Measurements from ENCODE around the gene SIRT7.
"Not testable (repeated sequence)": the region's sequence is repeated elsewhere in the genome, so short reads cannot be mapped to it uniquely, and the experiment has no call there.

Gene SIRT7

GRCh38 chr17:81957691-81958432 lies 39.9 kb upstream of the SIRT7 start:
- H3K9me3 Mint-ChIP-seq = no peaks in the 10 kb centered on the region
- H3K4me1 Mint-ChIP-seq = peaks cover 4% of the 10 kb centered on the region
- H3K27ac Mint-ChIP-seq = no peak overlapping the region
- no peak for ATAC-seq
- H3K27me3 Mint-ChIP-seq = peaks cover 16% of the 10 kb centered on the region
- no peaks in the 10 kb centered on the region for H3K36me3 Mint-ChIP-seq (ENCODE audit: low read depth)
- DNase-seq = no peak
- no peak overlapping the region for H3K4me3 Mint-ChIP-seq

GRCh38 chr17:81956607-81957589 lies 38.9 kb upstream of the SIRT7 start:
- no peaks in the 10 kb centered on the region for H3K9me3 Mint-ChIP-seq
- H3K36me3 Mint-ChIP-seq (ENCODE audit: low read depth) = no peaks in the 10 kb centered on the region
- ATAC-seq (no peak), DNase-seq (no peak)
- no peak overlapping the region for H3K27ac Mint-ChIP-seq
- H3K4me3 Mint-ChIP-seq = no peak overlapping the region
- peaks cover 4% of the 10 kb centered on the region for H3K4me1 Mint-ChIP-seq
- peaks cover 10% of the 10 kb centered on the region for H3K27me3 Mint-ChIP-seq

DNA sequence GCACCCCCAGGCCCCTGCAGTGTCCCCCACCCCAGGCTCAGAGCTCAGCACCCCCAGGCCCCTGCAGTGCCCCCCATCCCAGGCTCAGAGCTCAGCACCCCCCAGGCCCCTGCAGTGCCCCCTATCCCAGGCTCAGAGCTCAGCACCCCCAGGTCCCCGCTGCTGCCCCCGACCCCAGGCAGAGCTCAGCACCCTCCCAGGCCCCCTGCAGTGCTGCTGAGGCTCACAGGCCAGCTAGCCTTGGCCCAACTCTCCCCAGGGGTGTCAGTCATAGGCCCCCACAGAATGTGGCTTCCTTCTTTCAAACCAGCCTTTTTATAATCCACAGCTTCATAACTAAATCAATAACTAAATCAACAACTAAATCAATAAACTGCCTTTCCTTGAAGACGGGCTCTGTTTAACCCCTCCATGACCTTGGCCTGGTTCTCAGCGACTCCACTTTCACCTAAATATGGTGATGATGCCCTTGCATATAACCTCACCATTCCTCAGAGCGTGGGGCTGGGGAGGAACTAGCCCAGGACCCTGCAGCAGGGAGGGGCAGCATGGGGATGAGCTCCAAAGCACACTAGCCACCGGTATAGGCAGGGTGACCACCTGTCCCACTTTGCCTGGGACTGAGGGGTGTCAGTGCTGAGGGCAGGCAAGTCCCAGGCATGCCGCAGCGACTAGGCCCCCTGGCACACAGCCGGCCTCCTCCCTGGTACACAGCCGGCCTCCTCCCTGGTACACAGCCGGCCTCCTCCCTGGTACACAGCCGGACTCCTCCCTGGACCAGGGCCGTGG lies 38.0 kb upstream of the SIRT7 start:
- peaks cover 10% of the 10 kb centered on the region for H3K27me3 Mint-ChIP-seq
- DNase-seq (no peak), ATAC-seq (no peak)
- no peaks in the 10 kb centered on the region for H3K9me3 Mint-ChIP-seq
- no peaks in the 10 kb centered on the region for H3K36me3 Mint-ChIP-seq (ENCODE audit: low read depth)
- H3K4me1 Mint-ChIP-seq = peaks cover 4% of the 10 kb centered on the region
- H3K4me3 Mint-ChIP-seq = no peak overlapping the region
- no peak overlapping the region for H3K27ac Mint-ChIP-seq

DNA sequence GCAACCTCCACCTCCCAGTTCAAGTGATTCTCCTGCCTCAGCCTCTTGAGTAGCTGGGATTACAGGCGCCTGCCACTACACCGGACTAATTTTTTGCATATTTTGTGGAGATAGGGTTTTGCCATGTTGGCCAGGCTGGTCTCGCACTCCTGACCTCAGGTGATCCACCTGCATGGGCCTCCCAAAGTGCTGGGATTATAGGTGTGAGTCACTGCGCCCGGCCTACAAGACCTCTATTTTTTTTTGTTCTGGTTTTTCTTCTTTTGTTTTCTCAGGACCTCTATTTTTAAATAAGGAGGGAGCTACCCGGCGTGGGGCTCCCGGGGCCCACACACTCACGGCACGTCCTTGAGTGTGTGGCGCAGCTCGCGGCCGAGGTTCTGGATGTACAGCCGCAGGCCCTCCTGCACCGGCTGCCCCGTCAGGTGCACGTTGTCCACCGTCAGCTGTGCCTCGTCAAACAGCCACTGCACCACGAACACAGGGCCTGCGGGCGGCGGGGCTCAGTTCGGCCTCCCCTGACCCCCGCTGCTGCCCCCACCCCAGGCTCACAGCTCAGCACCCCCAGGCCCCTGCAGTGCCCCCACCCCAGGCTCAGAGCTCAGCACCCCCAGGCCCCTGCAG lies 37.2 kb upstream of the SIRT7 start:
- H3K36me3 Mint-ChIP-seq (ENCODE audit: low read depth) = no peaks in the 10 kb centered on the region
- no peak for DNase-seq
- H3K27me3 Mint-ChIP-seq = peaks cover 10% of the 10 kb centered on the region
- H3K9me3 Mint-ChIP-seq = no peaks in the 10 kb centered on the region
- H3K4me3 Mint-ChIP-seq = no peak overlapping the region
- no peak for ATAC-seq
- H3K4me1 Mint-ChIP-seq = peaks cover 4% of the 10 kb centered on the region
- no peak overlapping the region for H3K27ac Mint-ChIP-seq

GRCh38 chr17:81954131-81955057 lies 36.4 kb upstream of the SIRT7 start:
- H3K9me3 Mint-ChIP-seq = no peaks in the 10 kb centered on the region
- no peak for ATAC-seq
- no peak for DNase-seq
- H3K27ac Mint-ChIP-seq = no peak overlapping the region
- H3K27me3 Mint-ChIP-seq = peaks cover 10% of the 10 kb centered on the region
- no peak overlapping the region for H3K4me3 Mint-ChIP-seq
- H3K36me3 Mint-ChIP-seq (ENCODE audit: low read depth) = no peaks in the 10 kb centered on the region
- H3K4me1 Mint-ChIP-seq = peaks cover 4% of the 10 kb centered on the region

DNA sequence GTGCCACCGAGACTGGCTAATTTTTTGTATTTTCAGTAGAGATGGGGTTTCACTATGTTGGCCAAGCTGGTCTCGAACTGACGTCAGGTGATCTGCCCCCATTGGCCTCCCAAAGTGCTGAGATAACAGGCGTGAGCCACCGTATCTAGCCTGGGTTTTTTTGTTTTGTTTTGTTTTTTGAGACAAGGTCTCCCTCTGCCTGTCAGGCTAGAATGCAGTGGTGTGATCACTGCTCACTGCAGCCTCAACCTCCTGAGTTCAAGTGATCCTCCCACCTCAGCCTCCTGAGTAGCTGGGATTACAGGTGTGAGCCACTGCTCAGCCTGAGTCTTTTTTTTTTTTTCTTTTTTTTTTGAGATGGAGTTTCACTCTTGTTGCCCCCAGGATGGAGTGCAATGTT lies 35.5 kb upstream of the SIRT7 start:
- H3K27ac Mint-ChIP-seq; H3K36me3 Mint-ChIP-seq (ENCODE audit: low read depth); H3K4me1 Mint-ChIP-seq; H3K27me3 Mint-ChIP-seq; ATAC-seq; DNase-seq; H3K9me3 Mint-ChIP-seq; H3K4me3 Mint-ChIP-seq: not testable (repeated sequence)

DNA sequence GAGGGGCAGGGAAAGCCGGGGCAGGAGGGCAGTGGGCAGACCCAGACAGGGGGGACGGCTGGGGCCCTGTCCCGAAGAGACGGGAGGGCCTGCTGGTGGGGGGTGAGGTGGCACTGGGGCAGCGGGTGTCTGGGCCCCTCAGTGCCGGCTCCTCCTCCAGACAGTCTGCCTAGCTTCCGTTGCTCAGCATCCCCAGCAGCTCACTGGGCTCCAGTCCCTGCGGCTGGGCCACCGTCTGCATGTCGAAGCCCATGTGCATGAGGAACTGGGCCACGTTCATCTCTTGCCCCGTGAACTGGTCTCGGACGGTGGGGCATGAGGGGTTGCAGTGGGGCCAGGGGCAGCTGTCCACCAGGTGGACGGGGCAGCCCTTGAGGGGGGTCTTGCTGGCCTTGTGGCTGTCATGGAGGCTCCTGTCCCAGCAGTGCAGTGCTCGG lies 34.8 kb upstream of the SIRT7 start:
- H3K9me3 Mint-ChIP-seq = no peaks in the 10 kb centered on the region
- no peak overlapping the region for H3K27ac Mint-ChIP-seq

DNA sequence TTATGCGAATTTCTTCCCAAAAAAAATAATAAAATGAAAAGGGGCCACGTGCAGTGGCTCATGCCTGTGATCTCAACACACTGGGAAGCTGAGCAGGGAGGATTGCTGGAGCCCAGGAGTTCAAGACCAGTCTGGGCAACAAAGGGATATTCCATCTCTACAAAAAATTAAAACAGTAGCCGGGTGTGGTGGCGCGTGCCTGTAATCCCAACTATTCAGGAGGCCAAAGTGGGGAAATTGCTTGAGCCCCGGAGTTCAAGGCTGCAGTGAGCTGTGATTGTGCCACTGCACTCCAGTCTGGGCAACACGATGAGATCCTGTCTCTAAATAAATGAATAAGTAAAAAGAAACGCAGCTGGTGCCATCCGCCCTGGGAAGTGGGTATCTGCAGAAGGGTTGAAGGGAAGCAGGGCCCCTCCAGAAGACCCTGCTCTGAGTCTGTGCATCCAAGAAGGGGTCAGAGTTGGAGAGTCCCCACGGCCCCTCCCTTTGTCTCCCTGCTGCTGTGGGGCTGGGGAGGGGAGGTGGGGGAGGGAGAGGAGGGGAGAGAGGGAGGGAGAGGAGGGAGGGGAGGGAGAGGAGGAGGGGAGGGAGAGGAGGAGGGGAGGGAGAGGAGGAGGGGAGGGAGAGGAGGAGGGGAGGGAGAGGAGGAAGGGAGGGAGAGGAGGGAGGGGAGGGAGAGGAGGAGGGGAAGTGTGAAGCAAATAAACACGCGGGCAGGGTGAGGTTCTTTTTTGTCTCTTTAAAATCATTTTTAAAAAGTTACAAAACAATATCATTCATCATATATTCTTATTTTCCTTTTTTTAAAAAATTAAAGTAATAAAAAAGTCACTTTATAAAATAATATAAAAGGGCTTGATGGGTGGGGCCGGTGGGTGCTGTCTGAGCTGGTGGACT lies 34.1 kb upstream of the SIRT7 start:
- no peak overlapping the region for H3K4me3 Mint-ChIP-seq
- no peak for DNase-seq
- no peaks in the 10 kb centered on the region for H3K4me1 Mint-ChIP-seq
- no peak for ATAC-seq
- H3K9me3 Mint-ChIP-seq = no peaks in the 10 kb centered on the region
- H3K27ac Mint-ChIP-seq = no peak overlapping the region
- H3K36me3 Mint-ChIP-seq (ENCODE audit: low read depth) = no peaks in the 10 kb centered on the region
- no peaks in the 10 kb centered on the region for H3K27me3 Mint-ChIP-seq

More for the DNA sequence above, 34.8 kb upstream of the SIRT7 start:
- no peak for DNase-seq
- ATAC-seq = no peak
- no peaks in the 10 kb centered on the region for H3K27me3 Mint-ChIP-seq
- H3K36me3 Mint-ChIP-seq (ENCODE audit: low read depth) = no peaks in the 10 kb centered on the region
- H3K4me3 Mint-ChIP-seq = no peak overlapping the region
- no peaks in the 10 kb centered on the region for H3K4me1 Mint-ChIP-seq

- Mint-ChIP-seq H3K4me3 (no peak overlapping the region), H3K27me3 (no peaks in the 10 kb centered on the region), H3K36me3 (ENCODE audit: low read depth) (no peaks in the 10 kb centered on the region), H3K9me3 (no peaks in the 10 kb centered on the region), H3K4me1 (no peaks in the 10 kb centered on the region), H3K27ac (no peak overlapping the region)
- no peak for DNase-seq
- no peak for ATAC-seq
These were observed 32.5 kb upstream of the SIRT7 start for GRCh38 chr17:81950501-81950900.

- H3K27ac Mint-ChIP-seq = no peak overlapping the region
- no peaks in the 10 kb centered on the region for H3K4me1 Mint-ChIP-seq
- H3K4me3 Mint-ChIP-seq = no peak overlapping the region
- H3K36me3 Mint-ChIP-seq (ENCODE audit: low read depth) = no peaks in the 10 kb centered on the region
- H3K27me3 Mint-ChIP-seq = no peaks in the 10 kb centered on the region
- ATAC-seq (no peak), DNase-seq (no peak)
- H3K9me3 Mint-ChIP-seq = no peaks in the 10 kb centered on the region
These were observed 30.8 kb upstream of the SIRT7 start for GRCh38 chr17:81948635-81949378.

GRCh38 chr17:81947189-81947588 lies 29.2 kb upstream of the SIRT7 start, which contains the start of gene MYADML2:
Gene MYADML2 (minus strand): TSS chr17:81947233. CDS start chr17:81941741, 5,492 bp downstream.
- H3K9me3 Mint-ChIP-seq = no peaks in the 10 kb centered on the region
- H3K4me3 Mint-ChIP-seq = no peak within 1 kb of the TSS
- no peak within 1 kb of the TSS for H3K27ac Mint-ChIP-seq
- H3K36me3 Mint-ChIP-seq (ENCODE audit: low read depth) = no peaks in the 10 kb centered on the region
- H3K4me1 Mint-ChIP-seq = no peaks in the 10 kb centered on the region
- DNase-seq (no peak), ATAC-seq (no peak)
- H3K27me3 Mint-ChIP-seq = peaks cover 2% of the 10 kb centered on the region

- H3K27ac Mint-ChIP-seq = no peak overlapping the region
- H3K36me3 Mint-ChIP-seq (ENCODE audit: low read depth) = no peaks in the 10 kb centered on the region
- ATAC-seq = no peak
- DNase-seq = no peak
- H3K27me3 Mint-ChIP-seq = peaks cover 4% of the 10 kb centered on the region
- H3K4me1 Mint-ChIP-seq = no peaks in the 10 kb centered on the region
- H3K4me3 Mint-ChIP-seq = no peak overlapping the region
- no peaks in the 10 kb centered on the region for H3K9me3 Mint-ChIP-seq
These were observed 26.9 kb upstream of the SIRT7 start for GRCh38 chr17:81944858-81945257.
